Occipital lobe (tissue), 2 donors: ENCODE measurements around the gene ARFGEF3. TPM values are rescaled to one million over a fixed set of nuclear protein-coding genes. Genes with fewer than 3 reads are reported as not detected.
"Not testable (repeated sequence)": the region's sequence is repeated elsewhere in the genome, so short reads cannot be mapped to it uniquely, and the experiment has no call there.

ENCODE experiments used
- DNase-seq: peaks from one replicate; lab custom pipeline; 2025; lab: John Stamatoyannopoulos, UW
- total RNA-seq: library from RNA; depleted of rRNA; stranded (reverse); fragments of >200 nt; gene quantifications from one replicate; pipeline ENCODE4 v1.2.3, GENCODE V29; 2014

ARFGEF3 gene
- total RNA-seq, 1 donor from 2014 or later = 65.7 TPM

GRCh38 chr6:138346302-138347195 is 184.8 kb downstream of the ARFGEF3 start:
- no peak for DNase-seq

DNA sequence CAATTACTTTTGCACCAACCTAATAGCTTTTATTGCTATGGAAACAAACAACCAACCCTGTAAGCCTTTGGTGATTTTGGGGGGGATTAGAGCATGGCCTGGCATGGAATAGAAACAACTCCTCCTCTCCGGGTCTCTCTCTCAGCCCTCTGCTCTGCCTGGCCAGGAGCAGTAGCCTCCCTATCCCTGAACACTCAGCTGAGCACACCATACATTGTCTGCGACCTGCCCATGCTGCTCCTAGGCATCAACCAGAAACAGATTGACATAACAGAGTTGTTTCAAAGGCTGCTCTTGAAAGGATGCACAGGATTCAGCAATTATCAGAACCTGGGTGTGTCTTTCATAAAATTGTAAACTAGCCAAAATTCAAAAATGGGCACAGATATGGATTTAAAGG is 186.1 kb downstream of the ARFGEF3 start:
- DNase-seq = no peak

DNA sequence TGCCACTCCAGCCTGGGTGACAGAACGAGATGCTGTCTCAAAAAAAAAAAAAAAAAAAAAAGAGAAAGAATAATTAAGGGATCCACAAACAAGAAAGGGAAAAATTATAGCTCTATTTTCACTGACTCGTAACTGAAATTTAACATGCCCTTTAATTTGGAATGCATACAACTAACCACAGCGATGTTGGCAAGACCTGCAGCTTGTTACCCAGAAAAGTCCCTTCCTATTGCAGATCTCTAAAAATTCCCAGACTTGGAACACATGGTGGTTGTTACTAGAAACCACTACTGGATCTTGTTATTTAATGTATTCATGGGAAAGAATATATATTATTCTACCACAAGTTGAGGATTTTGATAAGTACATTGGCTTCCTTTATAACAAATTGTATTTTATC is 188.2 kb downstream of the ARFGEF3 start:
- no peak for DNase-seq

DNA sequence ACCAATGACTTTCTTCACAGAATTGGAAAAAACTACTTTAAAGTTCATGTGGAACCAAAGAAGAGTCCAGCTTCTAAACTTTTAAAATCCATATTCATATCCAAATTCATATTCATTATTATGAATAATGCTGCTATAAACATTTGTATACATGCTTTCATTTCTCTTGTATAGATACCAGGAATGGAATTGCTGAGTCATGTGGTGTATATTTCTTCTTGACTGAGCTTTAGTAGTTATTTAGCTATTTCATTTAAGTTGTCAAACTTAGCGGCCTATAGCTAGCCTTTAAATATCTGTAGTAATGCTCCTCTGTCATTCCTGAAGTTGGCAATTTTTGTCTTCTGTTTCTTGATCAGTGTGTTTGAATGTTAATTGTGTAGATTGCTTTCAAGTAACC is 196.2 kb downstream of the ARFGEF3 start:
- no peak for DNase-seq

DNA sequence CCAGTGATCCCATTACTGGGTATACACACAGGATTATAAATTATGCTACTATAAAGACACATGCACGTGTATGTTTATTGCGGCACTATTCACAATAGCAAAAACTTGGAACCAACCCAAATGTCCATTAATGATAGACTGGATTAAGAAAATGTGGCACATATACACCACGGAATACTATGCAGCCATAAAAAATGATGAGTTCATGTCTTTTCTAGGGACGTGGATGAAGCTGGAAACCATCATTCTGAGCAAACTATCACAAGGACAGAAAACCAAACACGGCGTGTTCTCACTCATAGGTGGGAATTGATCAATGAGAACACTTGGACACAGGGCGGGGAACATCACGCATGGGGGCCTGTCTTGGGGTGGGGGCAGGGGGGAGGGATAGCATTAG is 206.9 kb downstream of the ARFGEF3 start:
- DNase-seq = not testable (repeated sequence)

DNA sequence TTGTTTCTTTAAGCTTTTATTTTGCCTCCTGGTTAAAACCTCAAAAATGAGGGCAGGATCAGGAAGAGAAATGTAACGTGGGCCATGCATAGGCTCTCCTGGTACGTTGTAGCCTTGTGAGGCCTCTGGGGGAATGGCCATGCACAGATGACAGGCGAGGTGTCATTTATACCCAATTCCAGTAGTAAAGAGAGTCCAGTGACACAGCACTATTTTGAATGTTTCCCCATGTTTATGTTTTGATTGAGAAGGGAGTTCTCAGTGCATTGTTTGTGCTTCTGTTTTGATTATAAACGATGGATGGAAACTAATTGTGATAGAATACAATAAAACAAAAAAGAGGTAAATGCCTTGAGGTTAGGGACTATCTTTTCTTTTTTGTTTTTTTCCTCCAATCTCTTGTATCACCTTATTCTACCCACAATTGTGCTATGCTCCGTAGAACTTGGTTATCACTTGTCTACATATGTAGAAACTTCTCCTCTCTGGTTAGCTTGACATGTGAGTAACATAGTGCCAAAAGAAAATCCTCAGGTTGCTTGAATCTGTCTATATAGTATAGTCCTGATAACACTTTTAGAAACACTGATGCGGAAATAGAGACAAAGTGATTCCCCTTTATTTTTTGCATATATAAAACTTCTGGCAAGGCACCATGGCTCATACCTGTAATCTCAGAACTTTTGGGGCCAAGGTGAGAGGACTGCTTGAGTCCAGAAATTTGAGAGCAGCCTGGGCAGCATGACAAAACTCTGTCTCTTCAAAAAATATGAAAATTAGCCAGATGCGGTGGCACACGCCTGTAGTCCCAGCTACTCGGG is 209.1 kb downstream of the ARFGEF3 start:
- no peak for DNase-seq

GRCh38 chr6:138371452-138371711 is 209.6 kb downstream of the ARFGEF3 start:
- no peak for DNase-seq

- no peak for DNase-seq
Observed at GRCh38 chr6:138371720-138372119, 210.0 kb downstream of the ARFGEF3 start.

DNA sequence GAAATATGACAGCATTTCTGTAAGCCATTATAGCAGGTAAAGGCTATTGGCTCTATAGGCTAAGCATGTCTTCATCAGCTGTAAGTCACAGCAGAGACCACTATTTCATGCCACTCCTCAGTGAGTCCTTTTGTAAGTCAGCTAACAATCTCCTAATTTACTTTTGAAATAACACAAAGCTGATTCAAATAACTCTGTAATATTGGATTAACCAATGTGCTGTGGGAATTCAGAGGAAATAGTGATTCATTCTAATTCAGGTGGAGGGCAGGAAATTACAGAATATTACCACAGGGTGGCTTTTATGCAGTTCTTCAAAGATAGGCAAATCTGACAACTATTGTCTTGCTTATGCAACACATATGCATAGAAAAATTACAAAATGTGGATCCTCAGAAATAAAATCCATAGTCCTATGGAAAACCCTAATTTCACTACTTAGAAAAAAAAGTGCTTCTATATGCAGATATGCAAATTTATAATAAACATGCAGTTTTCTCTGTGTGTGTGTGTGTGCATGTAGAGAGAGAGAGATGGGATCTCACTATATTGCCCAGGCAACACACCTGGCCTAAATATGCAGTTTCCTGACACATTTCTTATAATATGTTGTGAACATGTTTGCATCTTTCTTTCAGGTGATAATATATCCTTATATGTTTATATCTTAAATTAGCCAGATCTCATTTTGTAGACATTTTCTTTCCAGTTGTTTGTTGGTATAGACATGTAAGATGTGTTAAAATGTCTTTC is 211.1 kb downstream of the ARFGEF3 start:
- no peak for DNase-seq

GRCh38 chr6:138374230-138374629 is 212.5 kb downstream of the ARFGEF3 start:
- no peak for DNase-seq

DNA sequence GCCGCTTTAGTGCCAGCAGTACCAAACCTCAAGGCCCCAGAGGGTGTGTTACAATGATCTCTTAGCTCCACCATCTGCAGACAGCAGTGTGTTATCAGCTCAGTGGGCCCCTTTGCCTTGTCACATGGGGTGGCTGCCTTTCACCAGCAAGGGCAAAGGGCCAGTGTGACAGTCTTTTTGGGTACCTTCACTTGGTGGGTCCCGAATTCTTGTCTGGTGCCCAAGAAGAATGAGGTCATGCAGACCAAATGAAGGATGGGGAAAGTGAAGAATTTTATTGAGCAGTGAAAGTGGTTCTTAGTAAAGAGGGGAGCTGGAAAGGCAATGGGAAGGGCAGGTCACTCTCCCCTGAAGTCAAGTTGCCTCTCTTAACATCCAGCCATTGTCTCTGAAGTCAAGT is 213.1 kb downstream of the ARFGEF3 start:
- no peak for DNase-seq

DNA sequence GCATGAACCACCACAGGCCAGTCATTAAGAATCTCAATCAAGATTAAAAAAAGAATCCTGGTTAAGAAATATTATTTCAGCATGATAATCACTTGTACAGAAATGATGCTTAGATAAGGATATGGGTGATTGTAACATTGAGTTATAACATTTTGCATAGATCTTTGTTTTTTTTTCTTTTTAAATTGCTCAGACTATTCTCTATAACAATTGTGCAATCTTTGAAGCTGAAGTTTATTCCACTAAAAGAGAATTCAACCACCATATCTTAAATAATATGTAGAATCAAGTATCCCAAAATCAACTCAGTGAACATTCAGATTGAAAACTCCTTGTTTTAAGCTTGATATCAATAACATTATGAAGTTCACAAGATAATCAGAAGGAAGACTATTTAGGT is 215.3 kb downstream of the ARFGEF3 start:
- DNase-seq = no peak

GRCh38 chr6:138377844-138378243 is 216.1 kb downstream of the ARFGEF3 start, which contains the start of gene SMIM28:
TSS of gene SMIM28 (plus strand) at chr6:138377905. CDS start at chr6:138378073, 168 bp downstream.
- DNase-seq = no peak

GRCh38 chr6:138378463-138378862 is 216.7 kb downstream of the ARFGEF3 start:
- no peak for DNase-seq

DNA sequence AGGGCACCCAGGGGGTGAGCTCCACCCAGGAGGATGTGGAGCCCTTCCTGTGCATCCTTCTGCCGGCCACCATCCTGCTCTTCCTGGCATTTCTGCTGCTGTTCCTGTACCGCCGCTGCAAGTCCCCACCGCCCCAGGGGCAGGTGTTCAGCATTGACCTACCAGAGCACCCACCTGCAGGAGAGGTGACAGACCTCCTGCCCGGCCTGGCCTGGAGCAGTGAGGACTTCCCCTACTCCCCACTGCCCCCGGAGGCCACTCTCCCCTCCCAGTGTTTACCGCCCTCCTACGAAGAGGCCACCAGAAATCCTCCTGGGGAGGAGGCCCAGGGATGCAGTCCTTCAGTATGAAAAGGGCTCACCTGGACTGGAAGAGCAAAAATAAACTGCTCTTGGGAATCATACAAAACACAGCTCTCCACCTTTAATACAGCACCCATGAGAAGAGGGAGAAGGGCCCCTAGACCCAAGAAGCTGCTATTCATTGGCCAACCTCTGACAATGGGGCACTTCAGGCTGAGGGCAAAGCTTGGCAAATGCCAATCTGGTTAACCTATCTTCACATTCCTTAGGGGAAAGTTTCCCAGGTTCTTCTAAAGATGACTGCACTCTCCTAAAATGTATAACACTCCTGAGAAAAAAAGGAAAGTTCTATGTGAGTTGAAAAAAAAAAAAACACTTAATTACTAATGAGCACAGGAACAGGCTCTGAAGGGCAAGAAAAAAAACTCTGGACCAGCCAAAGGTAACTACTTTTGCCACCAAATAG is 220.9 kb downstream of the ARFGEF3 start:
- DNase-seq = no peak

GRCh38 chr6:138383776-138384175 is 222.0 kb downstream of the ARFGEF3 start:
- no peak for DNase-seq

GRCh38 chr6:138386897-138387296 is 225.2 kb downstream of the ARFGEF3 start:
- no peak for DNase-seq

DNA sequence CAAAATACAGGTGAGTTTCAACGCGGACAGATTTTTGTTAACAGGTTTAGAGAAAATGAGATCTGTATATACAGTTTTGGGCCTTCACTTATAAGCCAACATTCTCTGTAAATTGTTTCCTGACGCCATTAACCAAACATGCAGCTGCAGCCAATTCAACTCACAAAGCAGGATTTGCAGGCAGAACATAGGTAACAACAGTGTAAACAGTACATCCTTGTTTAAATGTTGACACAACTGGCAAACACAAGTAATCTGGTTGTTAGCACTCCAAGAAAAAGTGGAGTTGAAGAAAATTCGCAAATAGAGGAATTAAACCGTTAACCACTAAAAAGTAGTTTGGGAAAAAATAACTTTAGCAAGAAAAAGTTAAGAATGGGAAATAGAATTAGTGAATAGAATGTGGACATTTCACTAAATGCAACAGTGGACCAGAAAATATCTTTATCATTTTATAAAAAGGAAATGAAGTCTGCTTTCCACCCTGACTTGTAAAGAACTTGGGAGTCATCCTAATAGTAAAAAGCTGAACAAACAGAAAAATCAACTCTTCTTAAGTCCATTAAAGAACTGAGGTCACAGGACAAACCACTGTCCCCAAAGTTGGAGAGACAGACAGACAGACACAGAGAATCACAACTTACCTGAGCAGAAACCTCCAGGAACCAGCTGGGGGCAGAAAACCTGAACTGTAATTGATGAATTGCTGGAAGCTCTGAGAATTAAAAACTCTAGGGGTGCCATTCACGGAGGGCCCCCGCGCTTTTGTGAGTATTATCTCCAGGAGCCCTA is 226.0 kb downstream of the ARFGEF3 start:
- no peak for DNase-seq

DNA sequence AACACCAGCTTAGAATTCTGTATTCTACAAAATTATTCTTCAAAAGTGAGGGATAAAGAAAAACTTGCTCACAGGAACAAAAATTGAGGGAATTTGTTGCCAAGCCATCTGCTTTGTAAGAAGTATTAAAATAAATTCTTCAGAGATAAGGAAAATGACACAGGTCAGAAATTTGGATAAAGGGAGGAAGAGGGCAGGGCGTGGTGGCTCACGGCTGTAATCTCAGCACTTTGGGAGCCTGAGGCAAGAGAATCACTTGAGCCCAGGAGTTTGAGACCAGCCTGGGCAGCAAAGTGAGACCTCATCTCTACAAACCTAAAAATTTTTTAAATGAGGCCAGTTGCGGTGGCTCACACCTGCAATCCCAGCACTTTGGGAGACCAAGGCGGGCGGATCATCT is 227.8 kb downstream of the ARFGEF3 start:
- DNase-seq = no peak
